GM12878 (cell line): ENCODE data around the gene TRIM37. TPM values are rescaled to one million over a fixed set of nuclear protein-coding genes. Genes with fewer than 3 reads are reported as not detected.

Source experiments
- ATAC-seq: fragments of 200-7000 bp; cut with Tn5 transposase; 3 replicates; pipeline ENCODE4 v1.9.1; 2020; ENCODE audit warnings: mild to moderate bottlenecking, moderate library complexity
- BruUV-seq: library from RNA; stranded (reverse); fragments of 400-500 nt; replicated peaks from 2 replicates; lab custom pipeline; 2021; lab: Mats Ljungman, UMichigan
- CTCF ChIA-PET: fragments of 300-600 bp; sonication (Branson Sonifier 250); formaldehyde crosslinking; extraction: SDS; loops from one replicate; lab custom pipeline; 2021; ENCODE audit warnings: inconsistent platforms; lab: Yijun Ruan, JAX
- POLR2A ChIA-PET: fragments of 350-600 bp; formaldehyde crosslinking; extraction: SDS; loops from one replicate; lab custom pipeline; 2021; ENCODE audit warnings: inconsistent platforms; lab: Charles Lee
- RAD21 ChIA-PET: fragments of 300-600 bp; sonication (Branson Sonifier 250); formaldehyde crosslinking; loops from one replicate; lab custom pipeline; 2023; ENCODE audit warnings: antibody characterized with exemption; ENCODE audit not compliant: unreplicated experiment; lab: Charles Lee
- SMC1A ChIA-PET: fragments of 300-600 bp; sonication (Branson Sonifier 250); formaldehyde crosslinking; loops from one replicate; lab custom pipeline; 2023; ENCODE audit not compliant: unreplicated experiment, uncharacterized antibody; lab: Charles Lee
- DNase-seq: peaks from one replicate; pipeline ENCODE4 v3.0.0-alpha.2; 2011; ENCODE audit warnings: low read depth, low spot score
- FAIRE-seq: peaks from 3 replicates; lab custom pipeline; 2011; peaks lifted over from hg19 to GRCh38; lab: Jason Lieb, UNC
- H2AFZ ChIP-seq: 2 replicates; pipeline ENCODE4 v1.6.0; 2011; ENCODE audit warnings: low read depth, low read length, control low read depth; ENCODE audit not compliant: control insufficient read depth
- H3K27ac ChIP-seq: 2 replicates; pipeline ENCODE4 v1.5.1; 2011; ENCODE audit warnings: control low read depth; ENCODE audit not compliant: control insufficient read depth, insufficient read depth
- H3K27me3 ChIP-seq, 2 experiments: replicated peaks in 1 of 2; 2 replicates each; pipeline versions ENCODE4 v1.6.0 to v1.6.1; 2011; ENCODE audit warnings: low read length in 1 of 2; ENCODE audit not compliant: control insufficient read depth in 2 of 2, insufficient read depth in 2 of 2
- H3K36me3 ChIP-seq, 2 experiments: 2 replicates each; pipeline ENCODE4 v1.5.1; 2011; ENCODE audit warnings: low read length in 1 of 2; ENCODE audit not compliant: control insufficient read depth in 2 of 2, insufficient read depth in 2 of 2
- H3K4me1 ChIP-seq: 2 replicates; pipeline ENCODE4 v1.6.1; 2011; ENCODE audit warnings: mild to moderate bottlenecking, low read length, moderate library complexity, mixed read lengths; ENCODE audit not compliant: control insufficient read depth, insufficient read depth
- H3K4me2 ChIP-seq: 2 replicates; pipeline ENCODE4 v1.6.0; 2011; ENCODE audit warnings: control low read depth; ENCODE audit not compliant: control insufficient read depth, insufficient read depth
- H3K4me3 ChIP-seq: fragments of 200-600 bp; sonication (generic); 2 replicates; pipeline ENCODE4 v1.5.1; 2016
- H3K79me2 ChIP-seq: 2 replicates; pipeline ENCODE4 v1.6.0; 2011; ENCODE audit warnings: low read length; ENCODE audit not compliant: control insufficient read depth, insufficient read depth
- H3K9ac ChIP-seq: 2 replicates; pipeline ENCODE4 v1.8.0; 2011; ENCODE audit warnings: low read length, control low read depth, mixed read lengths; ENCODE audit not compliant: control insufficient read depth, insufficient read depth
- H3K9me3 ChIP-seq: replicated peaks from 3 replicates; pipeline ENCODE4 v1.5.1; 2011; ENCODE audit warnings: mild to moderate bottlenecking, low read length; ENCODE audit not compliant: control insufficient read depth, insufficient read depth
- H4K20me1 ChIP-seq: 2 replicates; pipeline ENCODE4 v1.6.0; 2011; ENCODE audit not compliant: control insufficient read depth, insufficient read depth
- BMI1 ChIP-seq: fragments of 450-650 bp; IDR thresholded peaks from 2 replicates; pipeline ENCODE4 v1.6.1; 2016; ENCODE audit warnings: mild to moderate bottlenecking, moderate library complexity, borderline replicate concordance
- CHD1 ChIP-seq: IDR thresholded peaks from 2 replicates; pipeline ENCODE4 v1.6.1; 2012; ENCODE audit warnings: low read depth, low read length, improper control_type of control experiment
- EZH2 ChIP-seq: IDR thresholded peaks from 2 replicates; pipeline ENCODE4 v1.6.1; 2012; ENCODE audit warnings: low read depth, mild to moderate bottlenecking, control low read depth, inconsistent platforms, low read length, borderline replicate concordance; ENCODE audit not compliant: control insufficient read depth
- IKZF1 ChIP-seq: fragments of 450-650 bp; conservative IDR thresholded peaks from 2 replicates; pipeline ENCODE4 v1.6.1; 2017; ENCODE audit warnings: antibody characterized with exemption, mild to moderate bottlenecking
- IRF4 ChIP-seq: IDR thresholded peaks from 2 replicates; pipeline ENCODE4 v1.6.1; 2011; ENCODE audit warnings: low read depth, low read length
- KAT2A ChIP-seq: conservative IDR thresholded peaks from 2 replicates; pipeline ENCODE4 v1.6.1; 2011; ENCODE audit warnings: low read depth, low read length; ENCODE audit not compliant: control insufficient read depth
- KLF5 ChIP-seq: fragments of 450-650 bp; IDR thresholded peaks from 2 replicates; pipeline ENCODE4 v1.6.1; 2014; ENCODE audit warnings: mild to moderate bottlenecking; ENCODE audit not compliant: partially characterized antibody
- LARP7 ChIP-seq: fragments of 450-650 bp; IDR thresholded peaks from 2 replicates; pipeline ENCODE4 v1.6.1; 2017; ENCODE audit warnings: mild to moderate bottlenecking
- MYC ChIP-seq: IDR thresholded peaks from 2 replicates; pipeline ENCODE4 v1.6.1; 2011; ENCODE audit warnings: mild to moderate bottlenecking, low read length, moderate library complexity, inconsistent platforms; ENCODE audit not compliant: insufficient read depth, insufficient replicate concordance, insufficient read length, severe bottlenecking
- NFYA ChIP-seq: IDR thresholded peaks from 2 replicates; pipeline ENCODE4 v1.6.1; 2011; ENCODE audit warnings: low read depth, mild to moderate bottlenecking, low read length, improper control_type of control experiment, borderline replicate concordance
- NRF1 ChIP-seq: conservative IDR thresholded peaks from 2 replicates; pipeline ENCODE4 v1.6.1; 2011; ENCODE audit warnings: mild to moderate bottlenecking, low read depth, low read length, improper control_type of control experiment
- RELA ChIP-seq: fragments of 450-650 bp; IDR thresholded peaks from 2 replicates; pipeline ENCODE4 v1.8.0; 2014; ENCODE audit warnings: borderline replicate concordance; ENCODE audit not compliant: partially characterized antibody
- RUNX3 ChIP-seq: IDR thresholded peaks from 2 replicates; pipeline ENCODE4 v1.6.1; 2012; ENCODE audit warnings: low read length, inconsistent platforms
- SREBF1 ChIP-seq: IDR thresholded peaks from 2 replicates; pipeline ENCODE4 v1.6.1; 2012; ENCODE audit warnings: mild to moderate bottlenecking, low read length
- STAT1 ChIP-seq: fragments of 450-650 bp; conservative IDR thresholded peaks from 2 replicates; pipeline ENCODE4 v1.6.1; 2014; ENCODE audit warnings: antibody characterized with exemption, mild to moderate bottlenecking
- TCF3 ChIP-seq: IDR thresholded peaks from 2 replicates; pipeline ENCODE4 v1.6.1; 2012; ENCODE audit warnings: low read depth, mild to moderate bottlenecking, low read length, borderline replicate concordance; ENCODE audit not compliant: insufficient read depth
- ZNF207 ChIP-seq: fragments of 450-650 bp; IDR thresholded peaks from 2 replicates; pipeline ENCODE4 v1.6.1; 2014; ENCODE audit warnings: antibody characterized with exemption, mild to moderate bottlenecking, borderline replicate concordance
- WGBS: methylation state at CpG from one replicate; pipeline ENCODE4 v1.1.6; 2016; ENCODE audit warnings: low lambda C conversion rate; ENCODE audit not compliant: insufficient replicate concordance, insufficient coverage; ENCODE audit errors: missing lambda C conversion rate; 5-methylcytosine and 5-hydroxymethylcytosine counted together
- in situ Hi-C: fragments of 300-500 bp; cut with MboI; formaldehyde crosslinking; loops from 9 replicates; pipeline ENCODE4 v1.14.3; 2018; ENCODE audit warnings: mixed read lengths
- intact Hi-C: fragments of 100-400 bp; cut with micrococcal nuclease; formaldehyde crosslinking; loops from one replicate; pipeline ENCODE4 v1.14.2; 2022; ENCODE audit not compliant: unreplicated experiment
- polyA plus RNA-seq, 11 experiments: library from polyadenylated mRNA; depleted of rRNA in 4 of 11; unstranded in 6 of 11; stranded (reverse) in 5 of 11; fragments of >200 nt; fragmentation: Nextera tagmentation in 4 of 11; fragmentation: Illumina TruSeq in 1 of 11; extraction: Ambion mirVana in 4 of 11; extraction: Trizol in 1 of 11; gene quantifications; 1 replicate in 1 of 11; 2 replicates in 10 of 11; pipeline versions ENCODE4 v1.2.1 to v1.2.3, GENCODE V29; 2011 to 2016; ENCODE audit warnings: inconsistent platforms in 2 of 11, missing spikeins in 2 of 11, low read depth in 1 of 11
- total RNA-seq, 4 experiments: library from RNA; depleted of rRNA in 3 of 4; stranded (reverse); fragments of >200 nt in 3 of 4; fragmentation: Illumina TruSeq in 1 of 4; extraction: Trizol in 1 of 4; gene quantifications; 2 replicates each; pipeline versions ENCODE4 v1.2.1 to v1.2.3, GENCODE V29; 2013 to 2021
- TF ChIP-seq, protein P1 (sequence below): fragments of 150-350 bp; IDR thresholded peaks from 2 replicates; pipeline ENCODE4 v1.6.1; 2014; ENCODE audit warnings: mild to moderate bottlenecking, low read depth, low read length
- TF ChIP-seq, protein P2 (sequence below): fragments of 150-350 bp; IDR thresholded peaks from 2 replicates; pipeline ENCODE4 v1.6.1; 2016; ENCODE audit warnings: low read depth, low read length
- TF ChIP-seq, protein P3 (sequence below): IDR thresholded peaks from 2 replicates; pipeline ENCODE4 v1.6.1; 2011; ENCODE audit warnings: low read depth, low read length, improper control_type of control experiment, borderline replicate concordance

Gene TRIM37
- total and polyA plus RNA-seq, 10 of the 15 experiments (the other 5 are each of a cell fraction or from before 2014, with no cell fraction given), result 4.8 to 20.6 (median 18.1) TPM

DNA sequence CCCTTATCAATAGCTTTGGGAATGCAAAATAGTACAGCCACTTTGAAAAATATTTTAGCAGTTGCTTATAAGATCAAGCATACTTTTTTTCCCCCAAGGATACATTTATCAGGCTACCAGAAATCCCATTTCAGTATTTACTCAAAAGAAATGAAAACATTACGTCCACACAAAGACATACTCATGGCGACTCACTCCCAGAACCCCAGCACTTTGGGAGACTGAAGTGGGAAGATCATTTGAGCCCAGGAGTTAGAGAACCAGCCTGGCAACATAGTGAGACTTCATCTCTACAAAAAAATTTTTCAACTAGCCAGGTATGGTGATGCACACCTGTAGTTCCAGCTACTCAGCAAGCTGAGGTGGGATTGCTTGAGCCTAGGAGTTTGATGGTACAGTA, 42.4 kb upstream of the TRIM37 start:
- no peak overlapping the region for H3K9ac ChIP-seq
- TF ChIP-seq TCF3, result no peak
- TF ChIP-seq, protein P1, sequence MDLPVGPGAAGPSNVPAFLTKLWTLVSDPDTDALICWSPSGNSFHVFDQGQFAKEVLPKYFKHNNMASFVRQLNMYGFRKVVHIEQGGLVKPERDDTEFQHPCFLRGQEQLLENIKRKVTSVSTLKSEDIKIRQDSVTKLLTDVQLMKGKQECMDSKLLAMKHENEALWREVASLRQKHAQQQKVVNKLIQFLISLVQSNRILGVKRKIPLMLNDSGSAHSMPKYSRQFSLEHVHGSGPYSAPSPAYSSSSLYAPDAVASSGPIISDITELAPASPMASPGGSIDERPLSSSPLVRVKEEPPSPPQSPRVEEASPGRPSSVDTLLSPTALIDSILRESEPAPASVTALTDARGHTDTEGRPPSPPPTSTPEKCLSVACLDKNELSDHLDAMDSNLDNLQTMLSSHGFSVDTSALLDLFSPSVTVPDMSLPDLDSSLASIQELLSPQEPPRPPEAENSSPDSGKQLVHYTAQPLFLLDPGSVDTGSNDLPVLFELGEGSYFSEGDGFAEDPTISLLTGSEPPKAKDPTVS, result no peak
- TF ChIP-seq NFYA, result no peak
- no peak for TF ChIP-seq ZNF207
- TF ChIP-seq LARP7, result no peak
- TF ChIP-seq CHD1, result no peak
- TF ChIP-seq EZH2, result no peak
- no peak for TF ChIP-seq KLF5
- TF ChIP-seq BMI1, result no peak
- TF ChIP-seq NRF1, result no peak
- TF ChIP-seq, protein P2, sequence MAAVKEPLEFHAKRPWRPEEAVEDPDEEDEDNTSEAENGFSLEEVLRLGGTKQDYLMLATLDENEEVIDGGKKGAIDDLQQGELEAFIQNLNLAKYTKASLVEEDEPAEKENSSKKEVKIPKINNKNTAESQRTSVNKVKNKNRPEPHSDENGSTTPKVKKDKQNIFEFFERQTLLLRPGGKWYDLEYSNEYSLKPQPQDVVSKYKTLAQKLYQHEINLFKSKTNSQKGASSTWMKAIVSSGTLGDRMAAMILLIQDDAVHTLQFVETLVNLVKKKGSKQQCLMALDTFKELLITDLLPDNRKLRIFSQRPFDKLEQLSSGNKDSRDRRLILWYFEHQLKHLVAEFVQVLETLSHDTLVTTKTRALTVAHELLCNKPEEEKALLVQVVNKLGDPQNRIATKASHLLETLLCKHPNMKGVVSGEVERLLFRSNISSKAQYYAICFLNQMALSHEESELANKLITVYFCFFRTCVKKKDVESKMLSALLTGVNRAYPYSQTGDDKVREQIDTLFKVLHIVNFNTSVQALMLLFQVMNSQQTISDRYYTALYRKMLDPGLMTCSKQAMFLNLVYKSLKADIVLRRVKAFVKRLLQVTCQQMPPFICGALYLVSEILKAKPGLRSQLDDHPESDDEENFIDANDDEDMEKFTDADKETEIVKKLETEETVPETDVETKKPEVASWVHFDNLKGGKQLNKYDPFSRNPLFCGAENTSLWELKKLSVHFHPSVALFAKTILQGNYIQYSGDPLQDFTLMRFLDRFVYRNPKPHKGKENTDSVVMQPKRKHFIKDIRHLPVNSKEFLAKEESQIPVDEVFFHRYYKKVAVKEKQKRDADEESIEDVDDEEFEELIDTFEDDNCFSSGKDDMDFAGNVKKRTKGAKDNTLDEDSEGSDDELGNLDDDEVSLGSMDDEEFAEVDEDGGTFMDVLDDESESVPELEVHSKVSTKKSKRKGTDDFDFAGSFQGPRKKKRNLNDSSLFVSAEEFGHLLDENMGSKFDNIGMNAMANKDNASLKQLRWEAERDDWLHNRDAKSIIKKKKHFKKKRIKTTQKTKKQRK, result no peak
- no peak for TF ChIP-seq IRF4
- TF ChIP-seq, protein P3, sequence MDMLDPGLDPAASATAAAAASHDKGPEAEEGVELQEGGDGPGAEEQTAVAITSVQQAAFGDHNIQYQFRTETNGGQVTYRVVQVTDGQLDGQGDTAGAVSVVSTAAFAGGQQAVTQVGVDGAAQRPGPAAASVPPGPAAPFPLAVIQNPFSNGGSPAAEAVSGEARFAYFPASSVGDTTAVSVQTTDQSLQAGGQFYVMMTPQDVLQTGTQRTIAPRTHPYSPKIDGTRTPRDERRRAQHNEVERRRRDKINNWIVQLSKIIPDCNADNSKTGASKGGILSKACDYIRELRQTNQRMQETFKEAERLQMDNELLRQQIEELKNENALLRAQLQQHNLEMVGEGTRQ, result no peak
- no peak for TF ChIP-seq IKZF1
- TF ChIP-seq RUNX3, result no peak
- TF ChIP-seq SREBF1, result no peak
- no peak for TF ChIP-seq KAT2A
- TF ChIP-seq RELA, result no peak
- no peak for TF ChIP-seq MYC
- no peak for TF ChIP-seq STAT1
- TF ChIP-seq, all 136 proteins: peak for 0
- ChIA-PET POLR2A (interaction anchor here (0.7 to 1.6 kb wide), 4 partner anchors 15 to 42 kb away, joined by 3 to 7 read pairs (median 4); partner anchors contain the start of gene TRIM37), CTCF (interaction anchor here (3.1 kb wide), 1 partner anchor 17 kb away, joined by 15 read pairs; no protein-coding TSS in a partner anchor), SMC1A (interaction anchor here (1.0 to 2.2 kb wide), 4 partner anchors 12 to 129 kb away, joined by 3 to 7 read pairs (median 3); no protein-coding TSS in a partner anchor), RAD21 (interaction anchor here (0.9 to 1.9 kb wide), 2 partner anchors 8 to 13 kb away, joined by 3 to 4 read pairs; no protein-coding TSS in a partner anchor)
- 100% methylated on average over 2 of the region's 2 CpGs for WGBS
- no peak for DNase-seq
- no peaks in the 10 kb centered on the region for H3K9me3 ChIP-seq
- H3K27ac ChIP-seq, result no peak overlapping the region
- peaks cover 0 to 5% of the 10 kb centered on the region in 2 experiments; a peak in 1 of 4 replicates for H3K36me3 ChIP-seq
- ATAC-seq, result no peak
- intact Hi-C loops (no loop called here), in situ Hi-C loops (no loop called here)
- no peaks in the 10 kb centered on the region for H3K27me3 ChIP-seq
- peaks cover 93% of the 10 kb centered on the region for H3K79me2 ChIP-seq
- H3K4me2 ChIP-seq, result peak overlapping the region; percentile 34
- BruUV-seq, result no TSS peak
- H3K4me3 ChIP-seq, result 0 out of 2 replicates have a peak overlapping the region, but pooled peaks have one; percentile 3
- no peaks in the 10 kb centered on the region for H4K20me1 ChIP-seq
- no peak for FAIRE-seq
- no peak overlapping the region for H2AFZ ChIP-seq
- H3K4me1 ChIP-seq, result peaks cover 3% of the 10 kb centered on the region; the same call in 1 of the 2 replicates
